Common myeloid progenitor, CD34-positive (primary cell): Measurements from ENCODE around the gene GRM8.

Experiments used
- CTCF ChIA-PET: fragments of 350-600 bp; sonication (Branson Sonifier 250); formaldehyde crosslinking; loops from one replicate; lab custom pipeline; 2021; ENCODE audit warnings: antibody characterized with exemption; lab: Charles Lee
- POLR2A ChIA-PET: fragments of 350-600 bp; sonication (Branson Sonifier 250); formaldehyde crosslinking; loops from one replicate; lab custom pipeline; 2021; ENCODE audit warnings: antibody characterized with exemption; lab: Charles Lee
- DNase-seq, 3 donors: peaks; one replicate each; pipeline versions ENCODE4 v3.0.0 to v3.0.0-alpha.2; 2013
- H3K27ac ChIP-seq, 2 experiments: 1 replicate in 1 of 2; 2 replicates in 1 of 2; pipeline ENCODE4 v1.7.0; 2013; ENCODE audit warnings: inconsistent platforms in 2 of 2, low read length in 2 of 2, mild to moderate bottlenecking in 2 of 2, low read depth in 1 of 2, moderate library complexity in 1 of 2; ENCODE audit not compliant: severe bottlenecking in 2 of 2, insufficient read depth in 1 of 2, poor library complexity in 1 of 2
- H3K27me3 ChIP-seq, 5 experiments: replicated peaks in 2 of 5; 1 replicate in 3 of 5; 2 replicates in 2 of 5; pipeline versions ENCODE4 v1.6.1 to v1.7.0; 2013; ENCODE audit warnings: low read length in 4 of 5, mild to moderate bottlenecking in 2 of 5, moderate library complexity in 2 of 5, inconsistent platforms in 1 of 5; ENCODE audit not compliant: insufficient read depth in 5 of 5, control insufficient read depth in 4 of 5
- H3K36me3 ChIP-seq, 4 experiments: 1 replicate in 2 of 4; 2 replicates in 2 of 4; pipeline versions ENCODE4 v1.6.1 to v1.7.0; 2013; ENCODE audit warnings: low read length in 3 of 4, control low read depth in 1 of 4, mild to moderate bottlenecking in 1 of 4; ENCODE audit not compliant: control insufficient read depth in 4 of 4, insufficient read depth in 4 of 4
- H3K4me1 ChIP-seq, 4 experiments: 1 replicate in 3 of 4; 2 replicates in 1 of 4; pipeline versions ENCODE4 v1.6.1 to v1.7.1; 2013; ENCODE audit warnings: low read length in 3 of 4, mild to moderate bottlenecking in 3 of 4, control low read depth in 1 of 4, inconsistent platforms in 1 of 4, moderate library complexity in 1 of 4; ENCODE audit not compliant: control insufficient read depth in 4 of 4, insufficient read depth in 4 of 4; ENCODE audit errors: control extremely low read depth in 1 of 4
- H3K4me3 ChIP-seq, 7 experiments: 1 replicate in 4 of 7; 2 replicates in 3 of 7; pipeline versions ENCODE4 v1.5.1 to v1.7.0; 2013; ENCODE audit warnings: mild to moderate bottlenecking in 7 of 7, low read length in 6 of 7, moderate library complexity in 6 of 7, inconsistent platforms in 2 of 7, low read depth in 2 of 7, control low read depth in 1 of 7; ENCODE audit not compliant: insufficient read depth in 4 of 7, control insufficient read depth in 1 of 7; ENCODE audit errors: extremely low read depth in 1 of 7
- H3K9me3 ChIP-seq, 5 experiments: 1 replicate in 4 of 5; 2 replicates in 1 of 5; pipeline versions ENCODE4 v1.6.1 to v1.7.1; 2013; ENCODE audit warnings: low read length in 4 of 5, mild to moderate bottlenecking in 2 of 5, inconsistent platforms in 1 of 5, low read depth in 1 of 5, moderate library complexity in 1 of 5; ENCODE audit not compliant: control insufficient read depth in 4 of 5, insufficient read depth in 2 of 5; ENCODE audit errors: control extremely low read depth in 1 of 5
- WGBS: methylation state at CpG from one replicate; pipeline ENCODE4 v1.1.5; 2013; ENCODE audit not compliant: insufficient coverage; 5-methylcytosine and 5-hydroxymethylcytosine counted together

GRM8 gene

GRCh38 chr7:127021019-127021738 lies 231.6 kb downstream of the GRM8 start:
- H3K9me3 ChIP-seq: no peaks in the 10 kb centered on the region
- H3K36me3 ChIP-seq: no peaks in the 10 kb centered on the region
- no peak overlapping the region for H3K4me3 ChIP-seq
- H3K27me3 ChIP-seq: no peaks in the 10 kb centered on the region
- no peak overlapping the region for H3K27ac ChIP-seq
- POLR2A ChIA-PET: no interaction called here
- CTCF ChIA-PET: no interaction called here
- DNase-seq: no peak
- H3K4me1 ChIP-seq: no peaks in the 10 kb centered on the region

- ChIA-PET POLR2A (no interaction called here), CTCF (no interaction called here)
- no peaks in the 10 kb centered on the region for H3K27me3 ChIP-seq
- H3K4me3 ChIP-seq: no peak overlapping the region
- WGBS: no CpG with 5 or more reads among the region's 2 CpGs
- no peak for DNase-seq
- H3K36me3 ChIP-seq: no peaks in the 10 kb centered on the region
- H3K4me1 ChIP-seq: no peaks in the 10 kb centered on the region
- no peak overlapping the region for H3K27ac ChIP-seq
- no peaks in the 10 kb centered on the region for H3K9me3 ChIP-seq
These were observed 233.9 kb downstream of the GRM8 start for GRCh38 chr7:127018889-127019288.

GRCh38 chr7:127017196-127017595 lies 235.5 kb downstream of the GRM8 start:
- H3K27ac ChIP-seq: no peak overlapping the region
- no peaks in the 10 kb centered on the region for H3K36me3 ChIP-seq
- no peak for DNase-seq
- no peak overlapping the region for H3K4me3 ChIP-seq
- ChIA-PET POLR2A (no interaction called here), CTCF (no interaction called here)
- H3K9me3 ChIP-seq: no peaks in the 10 kb centered on the region
- H3K4me1 ChIP-seq: no peaks in the 10 kb centered on the region
- 40% methylated on average over 1 of the region's 2 CpGs for WGBS
- H3K27me3 ChIP-seq: no peaks in the 10 kb centered on the region

- POLR2A ChIA-PET: no interaction called here
- no peaks in the 10 kb centered on the region for H3K4me1 ChIP-seq
- CTCF ChIA-PET: no interaction called here
- H3K9me3 ChIP-seq: no peaks in the 10 kb centered on the region
- no peaks in the 10 kb centered on the region for H3K27me3 ChIP-seq
- no peaks in the 10 kb centered on the region for H3K36me3 ChIP-seq
- WGBS: no CpG with 5 or more reads among the region's 3 CpGs
- no peak for DNase-seq
- no peak overlapping the region for H3K4me3 ChIP-seq
- no peak overlapping the region for H3K27ac ChIP-seq
These were observed 252.0 kb downstream of the GRM8 start for GRCh38 chr7:127000725-127001124.

GRCh38 chr7:126996659-126997058 lies 256.1 kb downstream of the GRM8 start:
- H3K4me1 ChIP-seq: no peaks in the 10 kb centered on the region
- no CpG with 5 or more reads among the region's 1 CpG for WGBS
- no peak for DNase-seq
- POLR2A ChIA-PET: no interaction called here
- no peak overlapping the region for H3K27ac ChIP-seq
- CTCF ChIA-PET: no interaction called here
- H3K36me3 ChIP-seq: no peaks in the 10 kb centered on the region
- no peaks in the 10 kb centered on the region for H3K9me3 ChIP-seq
- no peak overlapping the region for H3K4me3 ChIP-seq
- H3K27me3 ChIP-seq: no peaks in the 10 kb centered on the region

GRCh38 chr7:126993626-126994213 lies 259.0 kb downstream of the GRM8 start:
- H3K4me1 ChIP-seq: no peaks in the 10 kb centered on the region
- H3K9me3 ChIP-seq: no peaks in the 10 kb centered on the region
- no peaks in the 10 kb centered on the region for H3K27me3 ChIP-seq
- no peak for DNase-seq
- 94% methylated on average over 2 of the region's 2 CpGs for WGBS
- H3K27ac ChIP-seq: no peak overlapping the region
- no peaks in the 10 kb centered on the region for H3K36me3 ChIP-seq
- ChIA-PET CTCF (no interaction called here), POLR2A (no interaction called here)
- no peak overlapping the region for H3K4me3 ChIP-seq

GRCh38 chr7:126988022-126988421 lies 264.7 kb downstream of the GRM8 start:
- WGBS: 100% methylated on average over 1 of the region's 4 CpGs
- H3K4me1 ChIP-seq: no peaks in the 10 kb centered on the region
- no peak for DNase-seq
- POLR2A ChIA-PET: no interaction called here
- H3K27me3 ChIP-seq: no peaks in the 10 kb centered on the region
- no peak overlapping the region for H3K27ac ChIP-seq
- H3K36me3 ChIP-seq: no peaks in the 10 kb centered on the region
- no peaks in the 10 kb centered on the region for H3K9me3 ChIP-seq
- CTCF ChIA-PET: no interaction called here
- no peak overlapping the region for H3K4me3 ChIP-seq
